Hepatocyte (in vitro differentiated cells): ENCODE measurements around the gene MEG3. TPM values are rescaled to one million over a fixed set of nuclear protein-coding genes. Genes with fewer than 3 reads are reported as not detected.

Experiments used
- DNase-seq: peaks from one replicate; pipeline ENCODE4 v3.0.0-alpha.2; 2016; ENCODE audit warnings: low spot score
- H2AFZ ChIP-seq: fragments of 200-600 bp; sonication (generic); 2 replicates; pipeline ENCODE4 v1.6.0; 2016; ENCODE audit warnings: antibody characterized with exemption, mild to moderate bottlenecking
- H3K27ac ChIP-seq: fragments of 200-600 bp; sonication (generic); 2 replicates; pipeline ENCODE4 v1.5.1; 2016; ENCODE audit warnings: mild to moderate bottlenecking
- H3K27me3 ChIP-seq: fragments of 200-600 bp; sonication (generic); 2 replicates; pipeline ENCODE4 v1.6.1; 2016
- H3K36me3 ChIP-seq: fragments of 200-600 bp; sonication (generic); replicated peaks from 2 replicates; pipeline ENCODE4 v1.5.1; 2016; ENCODE audit warnings: low read depth; ENCODE audit not compliant: insufficient read depth
- H3K4me1 ChIP-seq: fragments of 200-600 bp; sonication (generic); 2 replicates; pipeline ENCODE4 v1.5.1; 2016; ENCODE audit warnings: mild to moderate bottlenecking, moderate library complexity; ENCODE audit not compliant: insufficient read depth
- H3K4me2 ChIP-seq: fragments of 200-600 bp; sonication (generic); 2 replicates; pipeline ENCODE4 v1.6.0; 2016
- H3K4me3 ChIP-seq: fragments of 200-600 bp; sonication (generic); 2 replicates; pipeline ENCODE4 v1.5.1; 2016; ENCODE audit warnings: mild to moderate bottlenecking
- H3K79me2 ChIP-seq: fragments of 200-600 bp; sonication (generic); 2 replicates; pipeline ENCODE4 v1.6.0; 2017; ENCODE audit warnings: mild to moderate bottlenecking
- H3K9me2 ChIP-seq: fragments of 200-600 bp; sonication (generic); replicated peaks from 2 replicates; pipeline ENCODE4 v1.6.0; 2017; ENCODE audit warnings: mild to moderate bottlenecking; ENCODE audit not compliant: insufficient read depth
- H3K9me3 ChIP-seq: fragments of 200-600 bp; sonication (generic); 2 replicates; pipeline ENCODE4 v1.5.1; 2016; ENCODE audit warnings: low read depth, mild to moderate bottlenecking
- H4K20me1 ChIP-seq: fragments of 200-600 bp; sonication (generic); 2 replicates; pipeline ENCODE4 v1.6.0; 2016; ENCODE audit warnings: mild to moderate bottlenecking; ENCODE audit not compliant: insufficient read depth, poor library complexity, severe bottlenecking
- EZH2 ChIP-seq: fragments of 200-600 bp; sonication (generic); IDR thresholded peaks from 2 replicates; pipeline ENCODE4 v1.6.1; 2016; ENCODE audit warnings: antibody characterized with exemption, mild to moderate bottlenecking, borderline replicate concordance
- EZH2phosphoT487 ChIP-seq: fragments of 200-600 bp; sonication (generic); IDR thresholded peaks from one replicate; pipeline ENCODE4 v1.6.1; 2018; ENCODE audit warnings: antibody characterized with exemption, mild to moderate bottlenecking, low read depth, moderate library complexity; ENCODE audit not compliant: unreplicated experiment, severe bottlenecking
- WGBS: methylation state at CpG from one replicate; pipeline ENCODE4 v1.1.6; 2016; ENCODE audit warnings: low lambda C conversion rate; ENCODE audit errors: missing lambda C conversion rate; 5-methylcytosine and 5-hydroxymethylcytosine counted together
- polyA plus RNA-seq: library from polyadenylated mRNA; unstranded; fragments of >200 nt; fragmentation: Nextera tagmentation; extraction: Ambion mirVana; gene quantifications from 2 replicates; pipeline ENCODE4 v1.2.1, GENCODE V29; 2016
- total RNA-seq: library from RNA; depleted of rRNA; stranded (reverse); fragments of >200 nt; gene quantifications from 2 replicates; pipeline ENCODE4 v1.2.3, GENCODE V29; 2014
- TF ChIP-seq, protein P1 (sequence below): fragments of 200-600 bp; sonication (generic); IDR thresholded peaks from 2 replicates; pipeline ENCODE4 v1.5.1; 2016; ENCODE audit warnings: antibody characterized with exemption, mild to moderate bottlenecking; ENCODE audit not compliant: poor library complexity

MEG3 gene
- total and polyA plus RNA-seq, 2 experiments from 2014 or later: not detected

- no peaks in the 10 kb centered on the region for H3K27me3 ChIP-seq
- no peak overlapping the region for H3K4me3 ChIP-seq
Measured at GRCh38 chr14:100827101-100828021, 1.4 kb downstream of the MEG3 start.

GRCh38 chr14:100828031-100828769 is 2.3 kb downstream of the MEG3 start:
- Histone ChIP-seq H3K9me3 (no peaks in the 10 kb centered on the region), H4K20me1 (no peaks in the 10 kb centered on the region), H2AFZ (no peak overlapping the region), H3K4me2 (no peak overlapping the region), H3K4me3 (no peak overlapping the region), H3K27ac (no peak overlapping the region), H3K4me1 (peaks cover 12% of the 10 kb centered on the region), H3K27me3 (no peaks in the 10 kb centered on the region), H3K36me3 (no peaks in the 10 kb centered on the region), H3K9me2 (no peaks in the 10 kb centered on the region), H3K79me2 (no peaks in the 10 kb centered on the region)
- TF ChIP-seq, protein P1, sequence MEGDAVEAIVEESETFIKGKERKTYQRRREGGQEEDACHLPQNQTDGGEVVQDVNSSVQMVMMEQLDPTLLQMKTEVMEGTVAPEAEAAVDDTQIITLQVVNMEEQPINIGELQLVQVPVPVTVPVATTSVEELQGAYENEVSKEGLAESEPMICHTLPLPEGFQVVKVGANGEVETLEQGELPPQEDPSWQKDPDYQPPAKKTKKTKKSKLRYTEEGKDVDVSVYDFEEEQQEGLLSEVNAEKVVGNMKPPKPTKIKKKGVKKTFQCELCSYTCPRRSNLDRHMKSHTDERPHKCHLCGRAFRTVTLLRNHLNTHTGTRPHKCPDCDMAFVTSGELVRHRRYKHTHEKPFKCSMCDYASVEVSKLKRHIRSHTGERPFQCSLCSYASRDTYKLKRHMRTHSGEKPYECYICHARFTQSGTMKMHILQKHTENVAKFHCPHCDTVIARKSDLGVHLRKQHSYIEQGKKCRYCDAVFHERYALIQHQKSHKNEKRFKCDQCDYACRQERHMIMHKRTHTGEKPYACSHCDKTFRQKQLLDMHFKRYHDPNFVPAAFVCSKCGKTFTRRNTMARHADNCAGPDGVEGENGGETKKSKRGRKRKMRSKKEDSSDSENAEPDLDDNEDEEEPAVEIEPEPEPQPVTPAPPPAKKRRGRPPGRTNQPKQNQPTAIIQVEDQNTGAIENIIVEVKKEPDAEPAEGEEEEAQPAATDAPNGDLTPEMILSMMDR: no peak
- TF ChIP-seq EZH2phosphoT487: no peak
- TF ChIP-seq EZH2: no peak
- DNase-seq: no peak
- 92% methylated on average over 7 of the region's 26 CpGs for WGBS

More at GRCh38 chr14:100827101-100828021, 1.4 kb downstream of the MEG3 start:
- H2AFZ ChIP-seq: no peak overlapping the region
- TF ChIP-seq EZH2: no peak
- WGBS: 97% methylated on average over 34 of the region's 61 CpGs
- no peak overlapping the region for H3K27ac ChIP-seq
- H3K36me3 ChIP-seq: no peaks in the 10 kb centered on the region
- H3K9me3 ChIP-seq: no peaks in the 10 kb centered on the region
- H3K9me2 ChIP-seq: no peaks in the 10 kb centered on the region
- H4K20me1 ChIP-seq: no peaks in the 10 kb centered on the region
- H3K79me2 ChIP-seq: no peaks in the 10 kb centered on the region
- no peak overlapping the region for H3K4me2 ChIP-seq
- no peak for DNase-seq
- peaks cover 17% of the 10 kb centered on the region for H3K4me1 ChIP-seq

DNA sequence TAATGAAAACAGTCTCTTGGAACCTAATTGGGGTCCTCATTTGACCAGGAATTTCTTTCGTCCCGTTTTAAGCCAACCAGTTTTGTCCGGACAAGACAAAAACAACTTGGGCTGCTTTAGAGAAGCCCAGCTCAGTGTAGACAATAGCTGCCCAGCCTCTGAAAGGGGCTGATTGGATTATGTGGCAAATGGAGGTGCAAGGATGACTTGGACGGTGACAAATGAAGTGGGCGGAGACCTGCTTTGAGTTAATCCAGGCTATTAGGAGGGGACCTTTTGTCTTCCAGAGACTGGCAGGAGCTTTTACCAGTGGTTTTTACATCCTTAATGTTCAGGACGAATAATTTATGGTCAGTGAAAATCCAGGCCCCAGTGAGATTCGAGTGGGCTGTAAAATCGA is 4.8 kb downstream of the MEG3 start:
- Histone ChIP-seq H3K4me1 (peaks cover 4% of the 10 kb centered on the region), H3K27me3 (no peaks in the 10 kb centered on the region), H3K36me3 (no peaks in the 10 kb centered on the region), H2AFZ (no peak overlapping the region), H3K4me2 (no peak overlapping the region), H3K4me3 (no peak overlapping the region), H3K9me3 (no peaks in the 10 kb centered on the region), H3K79me2 (no peaks in the 10 kb centered on the region), H3K9me2 (no peaks in the 10 kb centered on the region), H4K20me1 (no peaks in the 10 kb centered on the region), H3K27ac (no peak overlapping the region)
- 62% methylated on average over 8 of the region's 8 CpGs for WGBS
- TF ChIP-seq EZH2 (no peak), EZH2phosphoT487 (no peak)
- TF ChIP-seq, protein P1: no peak
- DNase-seq: no peak
